B cell (primary cell): ENCODE results near the gene ST6GALNAC1. TPM values are rescaled to one million over a fixed set of nuclear protein-coding genes. Genes with fewer than 3 reads are reported as not detected.

Experiments
- ATAC-seq: fragments of 200-7000 bp; cut with Tn5 transposase; one replicate; pipeline ENCODE4 v1.10.0; 2021; ENCODE audit warnings: low read depth, mild to moderate bottlenecking, moderate number of reproducible peaks, moderate library complexity
- CTCF ChIA-PET: fragments of 350-600 bp; sonication (Branson Sonifier 250); formaldehyde crosslinking; loops from one replicate; lab custom pipeline; 2021; ENCODE audit warnings: antibody characterized with exemption, inconsistent platforms; lab: Charles Lee
- POLR2A ChIA-PET: fragments of 350-600 bp; sonication (Branson Sonifier 250); formaldehyde crosslinking; loops from one replicate; lab custom pipeline; 2021; ENCODE audit warnings: antibody characterized with exemption; lab: Charles Lee
- DNase-seq: peaks from one replicate; pipeline ENCODE4 v3.0.0; 2013
- H2AFZ ChIP-seq: 2 replicates; pipeline ENCODE4 v1.6.1; 2012; ENCODE audit warnings: mild to moderate bottlenecking, low read depth, low read length; ENCODE audit not compliant: insufficient read depth, poor library complexity, severe bottlenecking
- H3K27ac ChIP-seq, 2 donors: 1 replicate in 1 of 2; 2 replicates in 1 of 2; pipeline ENCODE4 v1.5.1; 2012 to 2013; ENCODE audit warnings: low read length in 2 of 2, mild to moderate bottlenecking in 2 of 2, moderate library complexity in 1 of 2
- H3K27me3 ChIP-seq, 4 experiments: fragments of 200-600 bp in 1 of 4; sonication (generic) in 1 of 4; replicated peaks in 1 of 4; 1 replicate in 2 of 4; 2 replicates in 2 of 4; pipeline versions ENCODE4 v1.6.1 to v1.7.0; 2013 to 2016; ENCODE audit warnings: low read length in 3 of 4, mild to moderate bottlenecking in 2 of 4, mixed read lengths in 1 of 4, moderate library complexity in 1 of 4; ENCODE audit not compliant: insufficient read depth in 4 of 4, control insufficient read depth in 3 of 4; ENCODE audit errors: control extremely low read depth in 1 of 4
- H3K36me3 ChIP-seq, 2 experiments: replicated peaks in 1 of 2; 1 replicate in 1 of 2; 2 replicates in 1 of 2; pipeline versions ENCODE4 v1.6.1 to v1.7.1; 2013; ENCODE audit warnings: low read length in 1 of 2; ENCODE audit not compliant: insufficient read depth in 2 of 2, control insufficient read depth in 1 of 2; ENCODE audit errors: control extremely low read depth in 1 of 2, extremely low read depth in 1 of 2
- H3K4me1 ChIP-seq, 2 donors: fragments of 200-600 bp in 1 of 2; sonication (generic) in 1 of 2; 1 replicate in 1 of 2; 2 replicates in 1 of 2; pipeline versions ENCODE4 v1.5.1 to v1.6.1; 2013 to 2017; ENCODE audit warnings: low read length in 2 of 2; ENCODE audit not compliant: control insufficient read depth in 2 of 2, insufficient read depth in 2 of 2
- H3K4me2 ChIP-seq: replicated peaks from 2 replicates; pipeline ENCODE3; 2012; ENCODE audit warnings: mild to moderate bottlenecking, low read depth, low read length; ENCODE audit not compliant: poor library complexity, severe bottlenecking
- H3K4me3 ChIP-seq, 5 experiments: fragments of 200-600 bp in 1 of 5; sonication (generic) in 1 of 5; 1 replicate in 3 of 5; 2 replicates in 2 of 5; pipeline versions ENCODE4 v1.5.1 to v1.7.0; 2011 to 2016; ENCODE audit warnings: low read length in 4 of 5, mild to moderate bottlenecking in 4 of 5, low read depth in 2 of 5, control low read depth in 1 of 5, moderate library complexity in 1 of 5; ENCODE audit not compliant: insufficient read depth in 1 of 5; ENCODE audit errors: control extremely low read depth in 1 of 5, extremely low read depth in 1 of 5
- H3K79me2 ChIP-seq: fragments of 200-600 bp; sonication (generic); one replicate; pipeline ENCODE4 v1.6.0; 2016; ENCODE audit warnings: low read length; ENCODE audit not compliant: control insufficient read depth, insufficient read depth
- H3K9ac ChIP-seq: fragments of 200-600 bp; sonication (generic); 2 replicates; pipeline ENCODE4 v1.6.1; 2017; ENCODE audit warnings: mild to moderate bottlenecking, low read length, moderate library complexity
- H3K9me3 ChIP-seq, 3 donors: one replicate each; pipeline versions ENCODE4 v1.6.1 to v1.7.1; 2013; ENCODE audit warnings: low read length in 2 of 3; ENCODE audit not compliant: control insufficient read depth in 2 of 3, insufficient read depth in 1 of 3; ENCODE audit errors: control extremely low read depth in 1 of 3
- H4K20me1 ChIP-seq: 2 replicates; pipeline ENCODE4 v1.6.0; 2012; ENCODE audit warnings: mild to moderate bottlenecking, low read length; ENCODE audit not compliant: insufficient read depth, control insufficient read depth, poor library complexity, severe bottlenecking
- H3K27ac Mint-ChIP-seq: one replicate; pipeline ENCODE4 v1.8.0; 2021; ENCODE audit warnings: mixed read lengths
- H3K27me3 Mint-ChIP-seq: one replicate; pipeline ENCODE4 v1.8.0; 2021; ENCODE audit warnings: mixed read lengths
- H3K4me1 Mint-ChIP-seq: one replicate; pipeline ENCODE4 v1.8.0; 2021; ENCODE audit warnings: mixed read lengths
- H3K4me3 Mint-ChIP-seq: one replicate; pipeline ENCODE4 v1.8.0; 2021; ENCODE audit warnings: mixed read lengths
- H3K9me3 Mint-ChIP-seq: one replicate; pipeline ENCODE4 v1.8.0; 2022; ENCODE audit warnings: mixed read lengths; ENCODE audit not compliant: insufficient read depth
- CTCF ChIP-seq: fragments of 200-600 bp; IDR thresholded peaks from one replicate; pipeline ENCODE4 v1.8.0; 2022; ENCODE audit warnings: antibody characterized with exemption, mild to moderate bottlenecking
- EZH2 ChIP-seq: IDR thresholded peaks from 2 replicates; pipeline ENCODE4 v1.6.1; 2012; ENCODE audit warnings: borderline replicate concordance, low read depth, mild to moderate bottlenecking, moderate library complexity, low read length; ENCODE audit not compliant: insufficient read depth, poor library complexity, severe bottlenecking
- WGBS: methylation state at CpG from one replicate; pipeline ENCODE4 v1.1.5; 2013; ENCODE audit warnings: missing lambda C conversion rate; ENCODE audit not compliant: insufficient coverage; 5-methylcytosine and 5-hydroxymethylcytosine counted together
- intact Hi-C: fragments of 100-400 bp; cut with micrococcal nuclease; formaldehyde crosslinking; loops from one replicate; pipeline ENCODE4 v1.10.0; 2022
- polyA plus RNA-seq: library from polyadenylated mRNA; depleted of rRNA; stranded (reverse); fragments of >200 nt; gene quantifications from 2 replicates; pipeline ENCODE4 v1.2.3, GENCODE V29; 2012
- total RNA-seq, 2 donors: library from RNA; stranded (reverse); fragments of 120-200 nt in 1 of 2; gene quantifications; 1 replicate in 1 of 2; 2 replicates in 1 of 2; pipeline versions ENCODE4 v1.2.3 to v1.2.4, GENCODE V29; 2013 to 2022

The ST6GALNAC1 gene
- total and polyA plus RNA-seq, 2 donors (not counting 1 experiment from before 2014, with no cell fraction given) = not detected

DNA sequence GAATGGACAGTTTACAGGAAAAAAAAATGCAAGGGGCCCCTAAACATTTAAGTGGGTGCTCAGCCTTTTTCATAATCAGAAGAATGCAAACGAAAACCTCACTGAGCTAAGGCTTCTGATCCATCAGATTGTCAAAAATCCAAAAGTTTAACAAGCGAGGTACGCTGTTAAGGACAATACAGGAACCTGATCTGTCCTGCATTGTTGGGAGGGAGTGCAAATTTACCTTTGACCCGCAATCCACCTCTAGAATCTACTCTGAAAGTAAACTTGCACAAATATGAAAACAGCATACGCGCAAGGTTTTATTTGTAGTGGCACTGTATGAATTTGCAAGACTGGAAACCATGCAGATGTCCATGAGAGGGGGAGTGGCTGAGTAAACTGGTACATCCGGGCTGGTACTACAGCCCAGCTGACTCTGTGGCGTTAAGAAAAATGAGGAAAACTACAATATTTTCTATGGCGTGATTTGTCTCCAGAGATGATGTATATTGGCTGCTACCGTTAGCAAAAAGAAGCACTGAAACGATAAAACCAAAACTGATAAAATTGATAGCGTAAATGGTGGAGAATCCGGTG, 28.8 kb upstream of the ST6GALNAC1 start:
- Histone ChIP-seq H4K20me1 (no peaks in the 10 kb centered on the region), H3K9me3 (peaks cover 0 to 12% (median 0%) of the 10 kb centered on the region in 3 donors), H2AFZ (peak overlapping the region; percentile 90), H3K4me1 (peaks cover 10 to 18% of the 10 kb centered on the region in 2 donors), H3K4me2 (peak overlapping the region; percentile 73), H3K27ac (peak overlapping the region; percentile 74 to 81), H3K27me3 (peaks cover 0 to 3% (median 0%) of the 10 kb centered on the region in 4 experiments), H3K36me3 (no peaks in the 10 kb centered on the region), H3K79me2 (no peaks in the 10 kb centered on the region), H3K9ac (peak overlapping the region; percentile 80), H3K4me3 (peak overlapping the region; percentile 66 to 92 (median 84))
- Mint-ChIP-seq H3K4me3 (peak overlapping the region; percentile 92), H3K27ac (peak overlapping the region; percentile 93), H3K9me3 (no peaks in the 10 kb centered on the region), H3K4me1 (peaks cover 25% of the 10 kb centered on the region), H3K27me3 (peaks cover 6% of the 10 kb centered on the region)
- intact Hi-C loops = loop anchor here (5.0 kb wide), 1 partner anchor 145 kb away; no protein-coding TSS in a partner anchor
- ATAC-seq = no peak
- ChIA-PET CTCF (interaction anchor here (0.6 to 1.5 kb wide), 5 partner anchors 9 to 415 kb away, joined by 3 to 7 read pairs (median 4); no protein-coding TSS in a partner anchor), POLR2A (interaction anchor here (1.3 kb wide), 1 partner anchor 62 kb away, joined by 3 read pairs; no protein-coding TSS in a partner anchor)
- WGBS = 87% methylated on average over 9 of the region's 13 CpGs
- no peak for TF ChIP-seq CTCF
- TF ChIP-seq EZH2 = no peak
- DNase-seq = no peak

- DNase-seq (no peak), ATAC-seq (peak; percentile 1)
- Mint-ChIP-seq H3K27me3 (peaks cover 10% of the 10 kb centered on the region), H3K9me3 (no peaks in the 10 kb centered on the region), H3K4me1 (peaks cover 25% of the 10 kb centered on the region), H3K27ac (peak overlapping the region; percentile 93), H3K4me3 (peak overlapping the region; percentile 92)
- Histone ChIP-seq H3K9me3 (peaks cover 0 to 12% (median 0%) of the 10 kb centered on the region in 3 donors), H3K36me3 (no peaks in the 10 kb centered on the region), H3K4me3 (peak overlapping the region; percentile 66 to 92 (median 84)), H3K27me3 (peaks cover 0 to 3% (median 0%) of the 10 kb centered on the region in 4 experiments), H3K9ac (peak overlapping the region; percentile 80), H3K4me2 (peak overlapping the region; percentile 73), H3K79me2 (no peaks in the 10 kb centered on the region), H3K4me1 (peaks cover 10 to 18% of the 10 kb centered on the region in 2 donors), H2AFZ (peak overlapping the region; percentile 90), H3K27ac (peak overlapping the region; percentile 74 to 81), H4K20me1 (no peaks in the 10 kb centered on the region)
- POLR2A ChIA-PET = interaction anchor here (0.5 to 1.4 kb wide), 5 partner anchors 48 to 243 kb away, joined by 3 to 4 read pairs (median 3); partner anchors contain the start of gene JMJD6
- 0% methylated on average over 11 of the region's 19 CpGs for WGBS
- CTCF ChIA-PET = interaction anchor here (0.6 to 1.5 kb wide), 6 partner anchors 9 to 415 kb away, joined by 3 to 7 read pairs (median 4); no protein-coding TSS in a partner anchor
- intact Hi-C loops = loop anchor here (1.0 to 5.0 kb wide), 5 partner anchors 39 to 318 kb away; partner anchors contain the start of genes JMJD6, METTL23 and MXRA7
- TF ChIP-seq CTCF (no peak), EZH2 (no peak)
Measured at GRCh38 chr17:76671912-76672262, 28.3 kb upstream of the ST6GALNAC1 start.
